Eye (tissue), 1 donor: ENCODE data around the gene ZDHHC5.
"Not testable (repeated sequence)": the region's sequence is repeated elsewhere in the genome, so short reads cannot be mapped to it uniquely, and the experiment has no call there.

Experiments
- DNase-seq: peaks from one replicate; pipeline ENCODE4 v3.0.0-alpha.2; 2015

The ZDHHC5 gene

DNA sequence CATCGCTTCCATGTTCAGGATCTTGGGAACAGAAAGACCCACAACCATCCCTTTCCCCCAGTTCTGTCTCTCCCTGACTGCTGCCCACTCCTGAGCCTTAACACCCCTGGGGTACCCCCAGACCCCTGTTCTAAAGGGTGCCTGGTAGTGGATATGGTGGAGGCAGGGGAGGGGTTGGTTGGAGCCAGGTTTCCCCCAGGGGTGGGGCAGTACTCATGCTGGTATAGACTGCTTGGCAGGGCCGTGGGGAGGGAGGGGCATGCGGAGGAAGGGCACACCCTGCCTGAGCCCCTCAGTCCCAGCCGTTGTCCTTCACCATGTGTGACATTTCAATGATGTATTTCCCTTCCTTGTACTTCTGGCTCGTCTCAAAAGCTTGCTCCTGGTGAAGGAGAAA lies 22.2 kb upstream of the ZDHHC5 start:
- DNase-seq = peak; percentile 60

DNA sequence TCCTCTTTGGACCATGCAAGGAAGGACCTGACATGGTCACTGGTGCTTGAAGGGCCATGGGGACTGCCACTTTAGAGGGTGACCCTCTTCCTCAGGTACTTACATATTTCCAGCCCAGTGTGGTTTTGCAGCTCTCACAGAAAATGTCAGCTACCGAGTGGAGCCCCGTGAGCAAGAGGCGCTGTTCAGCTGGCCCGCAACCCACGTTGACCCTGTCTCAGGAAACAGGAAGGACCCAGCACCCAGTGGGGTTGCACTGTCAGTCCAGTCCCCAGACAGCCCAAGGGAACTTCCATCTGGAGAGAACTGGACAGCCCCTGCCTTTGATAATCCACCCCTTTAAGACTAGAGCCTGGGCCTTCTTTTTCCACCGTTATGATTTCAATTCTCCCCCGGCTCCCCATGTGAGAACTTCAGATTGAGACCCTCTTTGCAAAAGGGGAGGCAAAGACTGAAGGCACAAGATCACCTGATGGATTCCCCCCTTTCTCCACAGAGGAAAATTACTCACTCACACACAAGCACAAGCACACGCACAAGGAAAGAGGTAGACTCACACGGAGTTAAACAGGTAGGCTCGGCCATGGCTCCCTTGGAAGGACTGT lies 21.6 kb upstream of the ZDHHC5 start:
- DNase-seq = peak; percentile 35

DNA sequence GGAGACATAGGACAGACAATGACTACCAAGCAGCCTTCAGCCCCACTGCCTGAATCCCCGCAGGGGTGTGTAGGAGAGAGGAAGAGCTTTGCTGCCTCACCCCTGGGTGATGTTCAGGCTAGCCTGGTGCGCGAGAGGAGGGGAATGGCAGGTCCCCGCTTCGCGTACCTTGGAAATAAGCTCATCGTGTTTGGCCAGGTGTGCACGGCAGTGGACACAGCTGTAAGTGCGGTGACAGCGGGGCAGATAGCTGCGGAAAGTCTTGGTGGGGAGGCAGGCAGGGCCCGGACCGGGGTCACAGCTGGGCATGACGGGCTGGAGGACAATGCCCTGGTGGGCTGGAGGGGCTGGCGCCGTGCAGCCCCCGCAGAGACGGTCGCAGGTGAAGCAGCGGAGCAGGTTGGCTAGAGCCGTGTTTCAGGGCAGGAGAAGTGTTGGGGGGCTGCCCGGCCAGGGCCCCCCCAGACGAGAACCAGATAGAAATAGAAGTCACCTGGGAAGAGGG lies 21.1 kb upstream of the ZDHHC5 start:
- peak; percentile 67 for DNase-seq

DNA sequence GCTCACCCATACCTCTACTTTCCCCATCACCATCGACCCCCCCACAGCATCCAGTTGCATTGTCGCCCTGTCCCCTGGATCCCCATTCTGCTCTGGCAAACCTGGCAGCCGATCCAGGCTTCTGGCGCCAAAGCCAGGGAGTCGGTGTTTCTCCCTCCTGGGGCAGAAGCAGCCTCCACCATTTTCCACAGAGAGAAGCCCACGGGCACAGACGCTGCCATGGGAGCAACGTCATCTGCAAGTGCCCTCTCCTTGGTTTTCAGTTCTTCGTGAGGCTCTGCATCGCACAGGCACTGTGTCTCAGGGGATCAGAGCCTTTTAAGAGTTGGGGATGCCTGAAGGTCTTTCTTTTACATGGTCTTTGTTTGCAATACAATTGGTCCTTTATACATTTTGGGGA lies 20.5 kb upstream of the ZDHHC5 start:
- DNase-seq = peak; percentile 69

DNA sequence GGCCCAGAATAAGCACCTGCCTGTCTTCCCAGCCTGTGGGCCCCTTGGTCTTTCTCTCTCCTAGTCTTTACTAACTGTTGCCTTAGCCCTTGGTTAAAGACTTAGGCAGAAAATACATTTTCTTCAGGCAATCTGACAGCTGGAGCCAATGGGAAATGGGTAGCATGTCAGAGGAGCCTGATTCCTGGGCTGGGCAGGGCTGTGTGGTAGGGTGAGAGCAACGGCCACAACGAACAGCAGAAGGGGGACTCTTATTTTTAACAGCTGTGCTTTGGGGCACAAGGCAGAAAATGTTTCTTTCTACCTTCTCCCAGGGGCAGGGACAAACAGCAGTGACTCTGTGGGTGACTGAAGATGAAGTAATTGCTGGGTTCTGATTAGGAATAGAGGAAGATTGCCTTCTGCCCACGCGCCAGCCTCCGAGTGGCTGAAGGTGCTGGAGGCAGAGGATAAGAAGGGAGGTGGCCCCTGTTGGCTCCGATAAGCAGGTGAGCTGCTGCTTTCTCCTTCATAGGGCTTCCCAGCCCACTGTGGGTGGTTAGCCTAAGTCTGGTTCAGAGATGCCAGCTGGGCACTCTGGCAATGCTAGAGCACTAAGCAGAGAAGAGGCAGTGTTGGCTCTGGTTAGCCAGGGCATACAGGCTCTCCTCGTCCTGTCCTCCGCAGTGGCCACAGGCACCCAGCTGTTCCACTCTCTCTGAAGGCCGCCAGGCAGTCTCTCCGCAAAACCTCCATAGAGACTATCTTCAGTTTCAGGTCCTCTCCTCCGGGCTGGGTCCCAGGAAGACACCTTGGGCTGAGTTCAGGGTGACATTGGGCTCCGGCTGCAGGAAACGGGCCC lies 19.7 kb upstream of the ZDHHC5 start:
- DNase-seq = peak; percentile 67

DNA sequence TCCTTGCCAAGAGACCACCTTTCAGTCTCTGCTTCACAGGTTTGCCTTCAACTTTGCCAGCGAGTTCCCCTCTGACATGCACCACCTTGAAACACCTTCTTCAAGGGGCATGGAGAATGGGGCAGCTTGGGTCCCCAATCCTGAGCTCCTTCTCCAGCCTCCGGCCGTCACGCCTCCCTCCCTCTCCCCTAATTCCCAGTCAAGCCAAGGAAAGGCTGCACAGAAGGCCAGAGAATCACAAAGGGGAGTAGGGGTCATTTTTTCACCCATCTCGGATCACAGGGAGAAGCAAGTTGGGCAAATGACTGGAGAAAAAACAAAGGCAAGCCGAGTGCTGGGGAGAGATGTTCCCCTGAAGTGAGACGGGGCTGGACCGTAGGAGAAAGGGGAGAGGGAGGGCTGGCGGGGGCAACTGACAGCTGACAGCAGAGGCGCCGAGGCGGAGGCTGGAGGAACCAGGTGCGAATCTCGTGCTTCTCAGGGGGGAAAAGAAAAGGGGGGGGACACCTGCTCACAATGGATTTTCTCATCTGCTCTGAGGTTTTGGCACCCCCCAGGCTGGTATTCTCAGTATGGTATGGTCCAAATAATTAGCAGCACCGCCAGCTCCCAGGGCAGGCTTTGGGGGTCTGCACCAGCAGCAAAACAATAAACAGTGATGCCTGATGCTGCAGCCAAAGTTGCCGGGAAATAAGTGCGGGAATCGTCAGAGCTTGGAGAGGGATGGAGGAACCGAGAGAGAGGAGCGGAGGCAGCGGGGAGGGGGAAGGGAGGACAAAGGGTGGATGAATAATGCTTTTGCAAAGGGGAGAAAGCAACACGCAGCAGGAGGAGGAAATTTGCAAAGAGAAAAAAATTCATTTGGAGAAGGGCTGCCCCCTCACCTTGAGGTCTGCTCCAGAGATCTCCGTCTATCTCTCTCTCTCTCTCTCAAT lies 18.8 kb upstream of the ZDHHC5 start:
- peak; percentile 81 for DNase-seq

DNA sequence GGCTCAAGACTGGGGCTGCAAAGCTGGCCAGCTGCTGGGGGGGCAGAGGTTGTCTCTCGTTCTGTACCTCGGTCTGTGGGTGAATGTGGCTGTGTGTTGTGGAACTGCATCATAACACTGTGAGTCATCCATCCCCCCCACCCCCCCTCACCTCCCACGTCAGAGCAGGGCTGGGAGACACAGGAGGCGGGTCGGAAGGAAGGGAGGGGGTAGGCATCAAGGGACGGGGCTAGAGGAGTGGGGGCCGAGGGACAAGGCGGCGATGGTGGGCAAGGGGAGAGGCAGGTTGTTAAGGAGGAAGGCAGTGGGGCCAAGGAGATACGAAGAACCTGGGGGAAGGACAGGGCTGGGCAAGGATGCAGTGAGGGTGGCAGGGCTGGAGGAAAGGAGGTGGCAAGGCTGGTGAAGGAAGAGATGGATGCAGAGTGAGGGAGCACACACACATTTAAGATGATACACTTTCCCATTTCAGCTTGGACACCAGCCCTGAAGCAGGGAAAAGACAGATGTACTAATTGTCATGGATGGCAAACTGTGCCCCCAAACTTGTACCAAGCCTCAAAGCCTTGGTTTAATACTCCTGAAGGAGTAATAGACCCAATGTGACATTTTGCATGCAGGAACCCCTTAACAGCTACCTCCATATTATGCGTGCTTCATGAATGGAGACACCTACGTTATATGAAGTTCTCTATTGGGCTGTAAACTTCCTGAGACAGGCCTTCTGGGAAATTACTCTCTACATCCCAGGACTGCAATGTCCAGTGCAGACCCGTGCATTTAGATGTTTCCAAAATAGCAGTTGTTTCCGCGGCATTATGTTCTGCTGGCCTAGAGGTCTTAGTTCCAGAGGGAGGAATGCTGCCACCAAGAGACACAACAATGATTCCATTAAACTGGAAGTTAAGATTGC lies 17.8 kb upstream of the ZDHHC5 start, which contains the start of gene YPEL4:
TSS of gene YPEL4 (minus strand) at position 87 of the 913 bp plus-strand sequence. CDS start 2,805 bp downstream, outside the sequence.
- DNase-seq = peak; percentile 90

DNA sequence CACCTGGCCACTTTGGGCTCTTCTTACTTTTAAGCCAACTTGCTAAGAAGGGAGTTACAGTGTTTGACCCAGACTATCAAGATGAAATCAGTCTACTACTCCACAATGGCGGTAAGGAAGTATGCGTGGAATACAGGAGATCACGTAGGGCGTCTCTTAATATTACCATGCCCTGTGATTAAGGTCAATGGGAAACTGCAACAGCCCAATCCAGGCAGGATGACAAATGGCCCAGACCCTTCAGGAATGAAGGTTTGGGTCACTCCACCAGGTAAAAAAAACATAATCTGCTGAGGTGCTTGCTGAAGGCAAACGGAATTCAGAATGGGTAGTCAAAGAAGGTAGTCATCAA lies 17.2 kb upstream of the ZDHHC5 start:
- peak; percentile 32 for DNase-seq

DNA sequence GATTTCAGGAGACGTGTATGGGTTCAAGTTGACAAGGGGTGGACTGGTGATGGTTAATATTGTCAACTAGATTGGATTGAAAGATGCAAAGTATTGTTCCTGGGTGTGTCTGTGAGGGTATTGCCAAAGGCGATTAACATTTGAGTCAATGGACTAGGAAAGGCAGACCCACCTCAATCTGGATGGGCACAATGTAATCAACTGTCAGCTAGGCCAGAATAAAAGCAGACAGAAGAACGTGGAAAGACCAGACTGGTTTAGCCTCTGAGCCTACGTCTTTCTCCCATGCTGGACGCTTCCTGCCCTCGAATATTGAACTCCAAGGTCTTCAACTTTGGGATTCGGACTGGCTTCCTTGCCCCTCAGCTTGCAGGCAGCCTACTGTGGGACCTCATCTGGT lies 16.5 kb upstream of the ZDHHC5 start:
- DNase-seq = no peak

DNA sequence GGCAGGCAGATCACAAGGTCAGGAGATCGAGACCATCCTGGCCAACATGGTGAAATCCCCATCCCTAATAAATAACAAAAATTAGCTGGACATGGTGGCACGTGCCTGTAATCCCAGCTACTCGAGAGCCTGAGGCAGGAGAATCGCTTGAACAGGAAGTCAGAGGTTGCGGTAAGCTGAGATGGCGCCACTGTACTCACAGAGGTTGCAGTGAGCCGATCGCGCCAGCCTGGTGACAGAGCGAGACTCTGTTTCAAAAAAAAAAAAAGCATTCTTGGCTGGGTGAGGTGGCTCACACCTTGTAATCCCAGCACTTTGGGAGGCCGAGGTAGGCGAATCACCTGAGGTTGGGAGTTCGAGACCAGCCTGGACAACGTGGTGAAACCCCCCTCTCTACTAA lies 15.7 kb upstream of the ZDHHC5 start:
- not testable (repeated sequence) for DNase-seq

DNA sequence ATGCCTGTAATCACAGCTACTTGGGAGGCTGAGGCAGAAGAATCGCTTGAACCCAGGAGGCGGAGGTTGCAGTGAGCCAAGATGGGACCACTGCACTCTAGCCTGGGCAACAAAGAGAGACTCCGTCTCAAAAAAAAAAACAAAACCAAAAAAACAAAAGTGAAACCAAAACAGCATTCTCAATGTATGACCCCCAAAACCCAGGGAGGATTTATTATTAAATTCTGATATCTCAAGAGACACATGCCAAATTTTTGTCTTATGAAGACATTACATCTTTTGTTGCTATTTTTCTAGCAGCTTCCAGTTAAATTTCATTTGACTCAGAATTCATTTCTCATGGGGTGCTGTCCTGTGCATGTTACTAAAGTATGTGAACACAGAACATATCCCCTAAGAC lies 15.3 kb upstream of the ZDHHC5 start:
- peak; percentile 28 for DNase-seq

DNA sequence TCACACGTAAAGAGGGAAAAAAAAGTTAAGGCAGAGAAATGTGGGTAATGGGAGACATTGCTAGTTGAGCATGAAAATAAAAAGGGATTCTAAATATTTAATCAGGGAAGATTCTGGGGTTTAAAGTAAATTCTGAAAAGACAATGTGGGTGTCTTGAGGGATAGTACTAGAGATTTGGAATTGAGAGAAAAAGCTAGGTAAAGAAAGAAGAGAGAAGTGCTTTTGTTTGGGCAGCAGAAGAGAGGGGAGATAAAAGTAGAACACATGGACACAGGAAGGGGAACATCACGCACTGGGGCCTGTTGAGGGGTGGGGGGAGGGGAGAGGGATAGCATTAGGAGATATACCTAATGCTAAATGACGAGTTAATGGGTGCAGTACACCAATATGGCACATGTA lies 14.8 kb upstream of the ZDHHC5 start:
- no peak for DNase-seq

DNA sequence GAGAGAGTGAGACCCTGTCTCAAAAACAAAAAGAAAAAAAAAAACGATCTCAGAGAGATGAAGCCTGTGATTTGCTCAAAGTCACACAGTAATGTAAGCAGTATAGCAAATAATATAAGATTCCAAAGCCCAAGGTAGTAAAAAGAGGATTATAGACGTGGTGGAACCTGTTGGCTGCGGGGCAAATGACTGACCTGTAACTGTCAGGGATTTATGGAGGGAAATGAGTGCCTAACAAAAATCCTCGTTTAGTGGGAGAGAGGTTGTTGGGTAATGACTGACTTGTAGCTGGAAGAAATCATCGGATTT lies 11.1 kb upstream of the ZDHHC5 start:
- no peak for DNase-seq

DNA sequence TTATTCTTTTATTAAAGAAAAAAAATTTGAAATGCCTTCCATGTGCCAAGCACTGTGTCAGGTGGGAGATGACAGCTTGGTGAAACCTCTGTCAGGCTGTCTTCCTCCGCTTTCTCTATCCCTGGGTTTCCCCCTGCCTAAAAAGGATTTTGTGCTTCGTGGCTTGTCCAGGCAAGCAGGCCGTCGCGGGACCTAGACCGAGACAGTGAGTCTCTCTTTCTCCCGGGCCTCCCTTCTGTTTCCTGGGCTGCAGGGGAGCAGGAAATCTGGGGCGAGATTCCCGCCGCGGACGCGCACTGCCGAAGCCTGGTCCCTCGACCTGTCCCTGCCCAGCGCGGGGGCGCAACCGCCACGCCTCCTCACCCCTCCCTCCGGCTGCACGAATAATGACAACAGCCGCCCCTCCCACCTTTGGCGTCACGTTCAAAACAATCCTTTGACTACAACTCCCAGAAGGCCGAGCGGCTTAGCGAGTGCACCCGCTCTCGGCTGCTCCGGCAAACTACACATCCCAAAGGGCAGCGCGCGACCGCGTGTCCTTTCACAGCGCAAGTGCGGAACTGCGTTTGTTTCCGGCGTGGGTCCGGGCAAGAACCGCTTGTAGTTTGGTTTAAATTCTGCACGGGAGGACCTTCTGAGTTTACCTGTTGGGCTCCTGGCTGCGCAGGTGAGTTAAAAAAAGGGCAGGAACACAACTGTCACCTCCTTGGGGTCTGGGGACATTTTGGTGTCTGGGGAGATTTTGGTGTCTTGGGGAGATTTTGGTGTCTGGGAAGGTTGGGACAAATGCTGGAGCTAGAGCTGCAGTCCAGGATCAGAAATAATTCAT lies 10.5 kb upstream of the ZDHHC5 start, which contains the start of gene CLP1:
TSS of gene CLP1 (plus strand) at position 569 of the 829 bp plus-strand sequence. CDS start 1,715 bp downstream, outside the sequence.
- peak; percentile 100 for DNase-seq

DNA sequence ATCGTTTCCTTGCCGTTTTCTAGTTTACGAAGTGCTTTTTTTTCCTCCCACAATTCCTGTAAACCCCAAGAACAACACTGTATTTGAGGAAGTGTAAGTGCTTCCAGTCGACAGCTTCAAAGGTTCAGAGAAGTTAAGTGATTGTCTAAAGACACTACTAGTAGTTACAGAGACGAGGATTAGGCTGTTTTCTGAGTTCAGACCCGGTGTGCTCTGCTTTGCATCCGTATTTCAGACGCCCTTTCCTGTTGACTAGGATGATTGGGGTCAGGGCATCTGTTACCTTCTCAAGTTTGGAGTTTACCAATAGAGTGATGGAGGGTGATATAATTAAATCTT lies 9.9 kb upstream of the ZDHHC5 start:
- no peak for DNase-seq

DNA sequence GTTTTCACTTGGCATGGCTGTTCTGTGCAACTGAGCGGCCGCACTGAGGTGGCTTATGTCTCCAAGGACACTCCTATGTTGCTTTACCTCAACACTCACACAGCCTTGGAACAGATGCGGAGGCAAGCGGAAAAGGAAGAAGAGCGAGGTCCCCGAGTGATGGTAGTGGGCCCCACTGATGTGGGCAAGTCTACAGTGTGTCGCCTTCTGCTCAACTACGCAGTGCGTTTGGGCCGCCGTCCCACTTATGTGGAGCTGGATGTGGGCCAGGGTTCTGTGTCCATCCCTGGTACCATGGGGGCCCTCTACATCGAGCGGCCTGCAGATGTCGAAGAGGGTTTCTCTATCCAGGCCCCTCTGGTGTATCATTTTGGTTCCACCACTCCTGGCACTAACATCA lies 8.2 kb upstream of the ZDHHC5 start:
- DNase-seq = no peak

DNA sequence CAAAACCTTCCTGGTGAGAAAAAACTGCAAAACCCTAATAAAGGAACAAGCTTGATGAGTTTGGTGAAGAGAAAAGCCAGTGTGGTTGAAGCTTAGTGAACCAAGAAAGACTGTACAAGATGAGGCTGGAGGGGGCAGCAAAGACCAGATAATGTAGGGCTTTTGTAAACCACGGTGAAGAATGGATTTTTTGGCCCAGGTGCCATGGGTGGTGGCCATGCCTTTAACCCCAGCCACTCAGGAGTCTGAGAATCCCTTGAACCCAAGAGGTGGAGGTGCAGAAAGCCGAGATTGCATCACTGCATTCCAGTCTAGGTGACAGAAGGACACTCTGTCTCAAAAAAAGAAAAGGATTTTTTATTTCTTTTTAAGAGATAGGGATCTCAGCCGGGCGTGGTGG lies 5.0 kb upstream of the ZDHHC5 start:
- no peak for DNase-seq

DNA sequence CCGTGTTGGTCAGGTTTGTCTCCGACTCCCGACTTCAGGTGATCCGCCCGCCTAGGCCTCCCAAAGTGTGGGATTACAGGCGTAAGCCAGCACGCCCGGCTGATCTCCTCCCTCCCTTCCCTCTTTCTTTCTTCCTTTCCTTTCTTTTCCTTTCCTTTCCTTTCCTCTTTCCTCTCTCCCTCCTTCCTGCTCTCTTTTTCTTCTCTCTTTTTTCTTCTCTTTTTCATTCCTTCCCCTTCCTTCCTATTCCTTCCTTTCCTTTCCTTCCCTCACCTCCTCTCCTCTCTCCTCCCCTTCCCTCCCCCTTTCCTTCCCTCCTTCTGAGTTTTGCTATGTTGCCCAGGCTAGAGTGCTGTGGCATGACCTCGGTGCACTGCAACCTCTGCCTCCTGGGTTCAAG lies 3.9 kb upstream of the ZDHHC5 start:
- DNase-seq = no peak

DNA sequence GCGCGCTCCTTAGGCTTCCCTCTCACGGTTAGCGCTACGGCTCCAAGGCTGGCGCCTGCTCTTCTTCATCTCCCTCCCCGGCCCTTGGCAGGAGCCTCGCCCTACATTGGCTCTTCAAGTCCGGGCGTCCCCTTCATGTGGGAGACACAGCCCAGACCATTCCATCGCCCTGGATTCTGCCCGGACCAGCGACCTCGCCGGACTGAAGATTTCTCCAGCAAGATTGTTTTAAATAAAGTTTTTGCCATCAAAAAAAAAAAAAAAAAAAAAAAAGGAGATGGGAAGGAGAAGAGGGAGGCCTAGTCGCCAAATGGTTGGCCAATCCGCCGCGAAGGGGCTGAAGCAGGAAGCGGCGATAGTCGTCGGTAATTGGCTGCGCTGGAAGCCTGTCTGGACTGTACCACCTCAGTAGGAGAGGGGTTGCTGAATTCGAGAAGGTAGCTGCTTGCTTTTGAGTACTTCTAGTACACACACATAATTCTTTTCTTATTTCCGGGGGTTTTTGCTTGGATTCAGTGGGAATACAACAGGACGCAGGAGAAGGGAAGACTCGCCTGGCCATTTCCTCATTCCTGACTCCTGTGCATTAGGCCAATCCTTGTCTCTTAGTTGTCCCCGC lies 688 bp upstream of the ZDHHC5 start:
- peak; percentile 99 for DNase-seq

DNA sequence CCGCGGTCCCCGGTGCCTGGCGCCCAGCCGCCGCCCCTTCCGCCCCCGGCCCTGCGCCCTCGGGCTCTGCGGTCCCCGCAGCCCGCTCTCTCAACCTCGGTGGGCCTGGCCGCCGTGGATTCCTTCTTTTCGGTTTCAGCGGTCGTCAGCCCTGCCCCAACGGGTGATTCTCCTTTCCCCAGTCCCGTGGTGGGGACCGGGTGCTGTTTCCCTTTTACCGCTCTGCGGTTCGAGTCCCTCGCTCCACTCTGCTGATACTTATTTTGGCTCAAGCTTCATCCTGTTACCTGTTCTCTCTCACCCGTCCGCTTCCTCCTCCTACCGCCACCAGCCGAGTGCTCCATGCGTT lies 494 bp downstream of the ZDHHC5 start:
- DNase-seq = no peak

DNA sequence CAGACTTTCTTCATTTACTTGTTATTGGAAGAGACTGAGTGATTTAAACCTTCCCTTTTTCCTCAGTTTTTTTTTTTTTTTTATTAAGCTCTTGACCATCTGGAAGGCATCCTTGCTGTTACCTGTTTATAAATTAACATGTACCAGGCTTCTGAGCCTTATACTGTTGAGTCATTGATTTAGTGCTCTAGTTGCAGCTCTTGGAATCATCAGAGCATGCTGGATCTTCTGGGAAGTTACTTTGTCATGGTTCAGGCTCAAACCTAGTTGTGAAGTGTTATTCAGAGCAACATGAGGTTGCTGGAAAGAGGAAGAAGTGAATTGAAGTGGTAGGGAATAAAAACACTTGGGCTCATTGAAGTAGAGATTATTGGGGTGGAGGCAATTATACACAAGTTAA lies 6.3 kb downstream of the ZDHHC5 start:
- DNase-seq = no peak
